ENCODE measurements around the gene STT3B. TPM values are rescaled to one million over a fixed set of nuclear protein-coding genes. Genes with fewer than 3 reads are reported as not detected.
A peak's percentile ranks its signal among the peaks of the same experiment; 100 is the strongest.

The STT3B gene
- total RNA-seq, 6 experiments from 2014 or later = 53.8 to 70.9 (median 65.1) TPM

DNA sequence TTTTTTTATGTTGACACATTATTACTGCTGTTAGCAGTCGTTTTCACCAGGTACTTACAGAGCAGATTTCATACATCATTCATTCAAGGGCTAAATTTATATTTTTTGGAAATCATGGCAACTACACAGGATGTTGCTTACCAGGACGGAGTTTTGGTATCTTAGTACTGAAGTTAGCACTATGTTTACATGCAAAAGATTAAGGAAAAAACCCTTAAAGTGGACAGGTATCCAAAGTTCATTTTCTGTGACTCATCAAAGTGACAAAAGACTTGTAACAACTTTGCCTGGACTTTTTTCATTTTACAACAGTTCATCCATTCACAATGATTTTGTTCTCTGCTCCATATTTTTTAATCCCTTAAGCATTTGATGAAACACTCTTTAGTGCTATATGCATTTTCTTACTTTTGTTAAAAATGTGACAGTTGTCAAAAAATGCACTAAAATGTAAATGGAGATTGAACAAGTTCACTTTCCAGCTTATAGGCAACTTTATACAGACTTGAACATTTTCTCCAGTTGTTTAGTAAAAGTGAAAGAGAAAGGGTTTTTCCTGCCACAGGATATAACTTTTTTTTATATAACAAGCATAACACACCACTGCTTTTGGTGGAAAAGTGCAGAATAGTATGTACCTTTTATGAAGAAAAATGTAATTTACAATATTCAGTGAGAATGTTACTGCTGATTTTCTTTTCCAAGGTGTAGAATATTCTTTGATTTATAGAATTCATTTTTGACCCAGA is 104.1 kb downstream of the STT3B start:
- H3K27ac ChIP-seq = no peak overlapping the region
- H3K36me3 ChIP-seq = peaks cover 0 to 8% (median 0%) of the 10 kb centered on the region in 4 donors
- H3K4me3 ChIP-seq = no peak overlapping the region
- no peak for DNase-seq
- intact Hi-C loops (cut with DNase I) = no loop called here
- no peaks in the 10 kb centered on the region for H3K4me1 ChIP-seq
- H3K27me3 ChIP-seq = no peaks in the 10 kb centered on the region
- 38% methylated on average over 2 of the region's 2 CpGs for WGBS (ENCODE audit: insufficient coverage, low coverage, low lambda C conversion rate, missing lambda C conversion rate)
- H3K9me3 ChIP-seq = no peaks in the 10 kb centered on the region
- TF ChIP-seq, protein P1, sequence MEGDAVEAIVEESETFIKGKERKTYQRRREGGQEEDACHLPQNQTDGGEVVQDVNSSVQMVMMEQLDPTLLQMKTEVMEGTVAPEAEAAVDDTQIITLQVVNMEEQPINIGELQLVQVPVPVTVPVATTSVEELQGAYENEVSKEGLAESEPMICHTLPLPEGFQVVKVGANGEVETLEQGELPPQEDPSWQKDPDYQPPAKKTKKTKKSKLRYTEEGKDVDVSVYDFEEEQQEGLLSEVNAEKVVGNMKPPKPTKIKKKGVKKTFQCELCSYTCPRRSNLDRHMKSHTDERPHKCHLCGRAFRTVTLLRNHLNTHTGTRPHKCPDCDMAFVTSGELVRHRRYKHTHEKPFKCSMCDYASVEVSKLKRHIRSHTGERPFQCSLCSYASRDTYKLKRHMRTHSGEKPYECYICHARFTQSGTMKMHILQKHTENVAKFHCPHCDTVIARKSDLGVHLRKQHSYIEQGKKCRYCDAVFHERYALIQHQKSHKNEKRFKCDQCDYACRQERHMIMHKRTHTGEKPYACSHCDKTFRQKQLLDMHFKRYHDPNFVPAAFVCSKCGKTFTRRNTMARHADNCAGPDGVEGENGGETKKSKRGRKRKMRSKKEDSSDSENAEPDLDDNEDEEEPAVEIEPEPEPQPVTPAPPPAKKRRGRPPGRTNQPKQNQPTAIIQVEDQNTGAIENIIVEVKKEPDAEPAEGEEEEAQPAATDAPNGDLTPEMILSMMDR (IDR thresholded peaks at IDR 0.05) = no peak
- no peak for TF ChIP-seq POLR2A (IDR thresholded peaks at IDR 0.05)
- ATAC-seq = peak in 1 of 4 donors; percentile 74

DNA sequence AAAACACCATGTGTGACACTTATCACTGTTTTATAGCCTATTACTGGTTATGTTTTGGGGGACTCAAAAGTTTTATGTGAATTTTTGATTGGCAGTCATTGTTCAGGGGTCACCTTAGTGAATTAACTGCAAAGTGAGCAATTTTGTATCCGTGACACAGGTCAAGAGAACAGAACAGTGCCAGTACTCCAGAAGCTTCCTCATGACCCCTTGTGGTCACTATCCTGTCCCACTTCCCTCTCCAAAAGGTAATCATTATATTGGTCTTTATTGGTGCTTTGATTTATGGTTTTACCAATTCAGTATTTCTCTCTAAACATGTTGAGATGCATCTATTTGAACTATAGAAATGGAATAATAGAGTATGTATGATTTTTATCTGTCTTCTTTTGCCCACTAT is 107.1 kb downstream of the STT3B start:
- no peaks in the 10 kb centered on the region for H3K27me3 ChIP-seq
- H3K27ac ChIP-seq = no peak overlapping the region
- TF ChIP-seq, protein P1 (IDR thresholded peaks at IDR 0.05) = peak in 1 of 4 donors; percentile 8
- no peak for TF ChIP-seq POLR2A (IDR thresholded peaks at IDR 0.05)
- intact Hi-C loops (cut with DNase I) = no loop called here
- DNase-seq = no peak
- H3K36me3 ChIP-seq = no peaks in the 10 kb centered on the region
- no peaks in the 10 kb centered on the region for H3K9me3 ChIP-seq
- no peak overlapping the region for H3K4me3 ChIP-seq
- H3K4me1 ChIP-seq = no peaks in the 10 kb centered on the region
- WGBS (ENCODE audit: insufficient coverage, low coverage, low lambda C conversion rate, missing lambda C conversion rate) = 75% methylated on average over 1 of the region's 1 CpG
- ATAC-seq = no peak

DNA sequence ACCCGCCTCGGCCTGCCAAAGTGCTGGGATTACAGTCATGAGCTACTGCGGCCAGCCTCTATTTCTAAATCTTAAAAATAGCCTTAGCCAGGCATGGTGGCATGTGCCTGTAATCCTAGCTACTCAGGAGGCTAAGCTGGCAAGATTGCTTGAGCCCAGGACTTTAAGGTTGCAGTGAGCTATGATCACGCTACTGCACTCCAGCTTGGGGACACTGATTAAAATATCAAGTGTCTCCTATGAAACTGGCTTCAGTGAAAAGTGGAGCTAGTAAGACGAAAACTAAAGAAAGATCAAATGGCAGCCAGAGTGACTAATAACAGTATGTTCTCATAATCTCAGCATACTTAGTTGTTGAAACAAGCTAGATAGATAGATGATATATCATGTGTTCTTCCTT is 112.5 kb downstream of the STT3B start:
- intact Hi-C loops (cut with DNase I) = no loop called here
- no peaks in the 10 kb centered on the region for H3K9me3 ChIP-seq
- 80% methylated on average over 3 of the region's 5 CpGs for WGBS (ENCODE audit: insufficient coverage, low coverage, low lambda C conversion rate, missing lambda C conversion rate)
- no peaks in the 10 kb centered on the region for H3K4me1 ChIP-seq
- H3K27ac ChIP-seq = no peak overlapping the region
- ATAC-seq (no peak), DNase-seq (no peak)
- H3K4me3 ChIP-seq = no peak overlapping the region
- no peak for TF ChIP-seq POLR2A (IDR thresholded peaks at IDR 0.05)
- TF ChIP-seq, protein P1 (IDR thresholded peaks at IDR 0.05) = no peak
- no peaks in the 10 kb centered on the region for H3K27me3 ChIP-seq
- H3K36me3 ChIP-seq = no peaks in the 10 kb centered on the region

DNA sequence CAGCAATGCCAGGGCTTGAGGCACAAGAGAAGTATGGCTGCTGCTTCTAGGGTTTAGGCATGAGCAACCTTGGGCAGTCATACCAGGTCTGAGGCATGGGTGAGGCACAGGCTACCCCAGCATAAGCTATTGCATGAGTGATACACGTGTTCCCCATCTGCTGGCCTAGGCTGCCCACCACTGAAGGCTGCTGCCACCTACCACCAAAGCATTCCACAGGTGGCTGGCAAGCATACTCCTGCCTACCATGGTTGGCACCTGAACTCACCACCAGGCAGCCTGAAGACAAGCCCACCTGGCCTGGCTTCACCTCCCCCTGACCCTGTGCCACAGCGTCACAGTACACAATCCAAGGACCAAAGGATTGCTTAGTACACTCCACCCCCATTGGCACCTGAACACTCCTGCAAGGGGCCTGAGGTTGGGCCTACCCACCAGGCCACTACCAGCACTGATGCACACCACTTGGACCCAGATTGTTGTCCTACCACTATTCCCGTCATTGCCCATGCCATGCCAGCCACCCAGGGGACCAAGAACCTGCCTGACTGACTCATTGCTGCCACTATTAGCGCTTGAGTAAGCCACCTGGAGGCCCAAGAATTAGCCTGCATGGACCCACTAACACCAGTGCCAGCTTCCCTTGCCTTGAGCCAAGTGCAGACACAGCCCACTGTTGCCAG is 115.7 kb downstream of the STT3B start:
- DNase-seq (no peak), ATAC-seq (peak in 2 of 4 donors; percentile 18 to 25)
- Histone ChIP-seq H3K9me3 (peaks cover 0 to 12% (median 0%) of the 10 kb centered on the region in 4 donors), H3K27ac (no peak overlapping the region), H3K27me3 (no peaks in the 10 kb centered on the region), H3K36me3 (no peaks in the 10 kb centered on the region), H3K4me1 (no peaks in the 10 kb centered on the region), H3K4me3 (no peak overlapping the region)
- TF ChIP-seq POLR2A (IDR thresholded peaks at IDR 0.05) = no peak
- TF ChIP-seq, protein P1 (IDR thresholded peaks at IDR 0.05) = no peak
- WGBS (ENCODE audit: insufficient coverage, low coverage, low lambda C conversion rate, missing lambda C conversion rate) = 100% methylated on average over 2 of the region's 4 CpGs
- intact Hi-C loops (cut with DNase I) = no loop called here

All from right lobe of liver (tissue), 6 donors.